ENCODE data around the gene ADGRG6.

GRCh38 chr6:142339968-142340658, 38.3 kb downstream of the ADGRG6 start:
- TF ChIP-seq CTCF (IDR thresholded peaks at IDR 0.05; ENCODE audit: extremely low read depth in 1 of 2, insufficient read depth in 1 of 2, low read depth in 1 of 2, low read length in 2 of 2) (no peak), EZH2 (IDR thresholded peaks at IDR 0.05; ENCODE audit: borderline replicate concordance, low read depth, low read length, severe bottlenecking) (no peak), POLR2A (IDR thresholded peaks at IDR 0.05; ENCODE audit: low read depth, low read length) (no peak), GATA2 (IDR thresholded peaks at IDR 0.05; ENCODE audit: insufficient read depth, insufficient read length, low read depth, low read length) (no peak), MYC (IDR thresholded peaks at IDR 0.05; ENCODE audit: low read depth, low read length) (no peak), POLR2AphosphoS5 (IDR thresholded peaks at IDR 0.05; ENCODE audit: insufficient read depth, low read depth, low read length) (no peak), JUN (IDR thresholded peaks at IDR 0.05; ENCODE audit: borderline replicate concordance, insufficient read depth, insufficient read length, low read depth) (no peak)

All from endothelial cell of umbilical vein (primary cell).